ENCODE data around the gene CPA2. TPM values are rescaled to one million over a fixed set of nuclear protein-coding genes. Genes with fewer than 3 reads are reported as not detected.

Gene CPA2
- total RNA-seq, 1 experiment from 2014 or later, result 0.11 TPM

GRCh38 chr7:130279286-130279685, 12.6 kb downstream of the CPA2 start:
- no peak for DNase-seq (ENCODE audit: low read depth)

DNA sequence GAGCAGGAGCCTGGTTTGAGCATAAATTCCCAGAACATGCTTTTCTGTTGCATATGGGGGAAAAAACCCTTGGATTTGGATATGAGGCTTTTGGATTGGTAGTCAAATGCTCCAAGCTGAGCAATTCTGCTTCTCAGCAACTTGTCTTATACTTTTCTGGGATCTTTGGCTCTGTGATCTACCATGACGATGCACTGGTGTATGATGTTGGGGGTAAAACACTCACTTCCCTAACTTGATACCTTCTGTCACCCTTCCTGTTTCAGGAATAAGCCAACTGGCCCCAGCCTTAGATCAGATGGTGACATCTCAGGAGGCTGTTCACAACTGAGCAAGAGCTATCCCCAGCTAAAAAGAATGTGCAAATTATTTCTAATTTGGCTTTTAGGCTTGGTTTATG, 13.2 kb downstream of the CPA2 start:
- DNase-seq (ENCODE audit: low read depth), result no peak

DNA sequence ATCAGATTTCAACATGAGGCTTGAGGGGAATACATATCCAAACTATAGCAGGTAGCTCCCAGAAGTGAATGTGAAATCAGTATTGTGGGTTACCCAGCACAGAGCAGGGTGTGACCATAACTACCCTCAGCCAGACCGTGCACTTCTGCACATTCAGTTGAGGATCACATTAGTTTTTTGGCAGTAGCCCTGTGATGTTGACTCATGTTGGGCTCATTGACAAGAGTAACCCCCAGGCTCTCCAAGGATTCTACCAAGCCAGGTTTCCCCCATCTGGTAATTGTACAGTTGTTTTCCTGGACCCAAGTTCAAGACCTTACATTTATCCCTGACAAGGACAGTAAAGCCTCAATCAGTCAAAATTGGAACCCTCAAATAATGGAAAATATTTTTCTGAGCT, 14.6 kb downstream of the CPA2 start:
- peak; percentile 68 for DNase-seq (ENCODE audit: low read depth)

- DNase-seq (ENCODE audit: low read depth), result peak; percentile 43
These were observed 20.2 kb downstream of the CPA2 start for GRCh38 chr7:130286881-130287280.

GRCh38 chr7:130288168-130288567, 21.5 kb downstream of the CPA2 start:
- no peak for DNase-seq (ENCODE audit: low read depth)

DNA sequence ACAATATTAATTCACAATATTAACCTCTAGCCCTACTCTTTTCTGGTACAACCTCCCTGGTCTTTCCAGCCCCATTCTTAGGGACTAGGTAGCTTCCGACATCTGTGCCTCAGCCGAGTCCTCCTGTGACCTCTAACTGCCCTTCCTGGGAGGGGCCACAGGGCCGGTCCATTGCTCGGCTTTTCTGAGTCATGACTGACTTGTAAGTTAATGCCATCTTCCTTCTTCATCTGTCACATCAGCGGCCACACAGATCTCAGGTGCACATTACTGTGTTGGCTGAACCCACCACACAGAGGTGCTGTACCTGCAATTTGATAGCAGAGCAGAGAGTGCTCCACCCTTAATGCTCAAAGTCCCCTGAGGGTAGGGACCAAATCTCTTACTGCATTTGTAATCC, 22.2 kb downstream of the CPA2 start:
- peak; percentile 71 for DNase-seq (ENCODE audit: low read depth)

GRCh38 chr7:130289478-130289877, 22.8 kb downstream of the CPA2 start:
- DNase-seq (ENCODE audit: low read depth), result no peak

DNA sequence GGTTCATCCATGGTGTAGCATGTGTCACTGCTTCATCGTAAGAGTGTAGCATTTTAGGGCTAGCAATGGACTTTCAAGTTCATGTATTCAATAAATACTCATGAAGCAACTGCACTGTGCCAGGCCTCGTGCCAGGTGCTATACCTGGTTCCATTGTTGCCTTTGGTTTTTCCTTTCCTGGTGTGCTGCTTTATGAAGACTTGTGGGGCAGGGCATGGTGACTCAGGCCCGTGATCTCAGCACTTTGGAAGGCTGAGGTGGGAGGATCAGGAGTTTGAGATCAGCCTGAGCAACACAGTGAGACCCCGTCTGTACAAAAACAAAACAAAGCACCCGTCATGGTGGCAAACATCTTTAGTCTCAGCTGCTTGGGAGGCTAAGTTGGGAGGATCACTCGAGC, 24.1 kb downstream of the CPA2 start:
- DNase-seq (ENCODE audit: low read depth), result peak; percentile 97

- peak; percentile 99 for DNase-seq (ENCODE audit: low read depth)
These were observed 26.1 kb downstream of the CPA2 start, which contains the start of gene CPA4 for GRCh38 chr7:130292682-130293257. TSS of gene CPA4 (plus strand) at chr7:130293161. CDS start at chr7:130293181, 20 bp downstream.

GRCh38 chr7:130293521-130293920, 26.9 kb downstream of the CPA2 start:
- DNase-seq (ENCODE audit: low read depth), result no peak

DNA sequence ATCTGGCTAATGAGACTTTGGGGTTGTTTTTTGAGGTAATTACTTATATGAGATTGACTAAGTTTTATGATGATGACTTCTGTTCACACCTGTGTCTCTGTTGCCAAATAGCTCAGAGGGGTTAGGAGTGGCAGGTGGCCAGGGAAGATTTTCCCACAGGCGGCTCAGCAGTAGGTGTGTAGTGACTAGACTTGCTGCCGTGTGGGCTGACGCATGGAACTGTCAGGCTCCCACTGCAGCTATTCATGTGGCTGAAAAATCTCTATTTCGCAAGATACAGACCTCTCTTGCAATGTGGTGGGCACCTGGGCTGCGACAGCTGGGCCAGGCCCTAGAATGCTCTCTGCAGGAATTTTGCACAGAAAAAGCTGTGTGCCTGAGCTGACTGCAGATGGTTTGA, 27.7 kb downstream of the CPA2 start:
- DNase-seq (ENCODE audit: low read depth), result peak; percentile 55

- DNase-seq (ENCODE audit: low read depth), result no peak
These were observed 29.7 kb downstream of the CPA2 start for GRCh38 chr7:130296221-130296951.

DNA sequence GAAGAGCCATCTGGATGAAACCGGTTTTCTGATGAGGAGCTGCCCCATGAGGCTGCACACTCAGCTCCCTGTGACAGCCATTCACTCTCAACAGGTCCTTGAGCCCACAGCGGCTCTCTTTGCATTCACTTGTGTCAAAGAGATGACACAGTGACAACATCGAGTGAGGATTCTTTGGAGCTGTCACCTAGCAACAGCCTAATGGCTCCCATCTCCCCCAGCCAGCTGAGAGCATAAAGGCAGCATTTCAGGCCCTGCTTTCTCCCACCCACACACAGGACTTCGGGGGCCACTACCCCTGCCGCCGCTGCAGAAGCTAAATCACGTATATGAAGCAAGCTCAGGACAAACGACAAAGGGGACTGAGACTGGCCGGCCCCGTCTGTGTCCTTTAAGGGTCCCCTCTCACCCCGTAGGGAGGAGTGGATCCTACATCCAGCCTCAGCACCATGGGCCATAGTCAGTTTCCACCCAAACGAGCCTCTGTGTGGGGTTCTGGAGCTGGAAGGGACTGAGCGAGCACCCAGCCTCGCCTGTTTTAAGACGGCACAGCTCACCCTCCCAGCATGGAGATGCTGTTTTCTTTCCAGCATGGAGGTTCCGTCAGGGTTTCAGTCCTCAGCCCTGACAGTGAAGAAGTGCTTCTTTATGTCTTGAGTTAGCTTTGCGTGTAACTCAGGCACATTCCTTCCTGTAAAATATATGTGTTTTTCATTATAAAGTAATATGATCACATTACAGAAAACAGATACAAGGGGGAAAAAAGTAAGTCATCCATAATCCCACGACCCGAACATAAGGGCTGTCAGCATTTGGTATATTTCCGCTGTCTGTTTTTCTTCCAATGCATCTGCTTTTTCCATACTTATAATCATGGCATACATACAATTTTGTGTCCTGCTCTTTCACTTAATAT, 31.2 kb downstream of the CPA2 start:
- no peak for DNase-seq (ENCODE audit: low read depth)

DNA sequence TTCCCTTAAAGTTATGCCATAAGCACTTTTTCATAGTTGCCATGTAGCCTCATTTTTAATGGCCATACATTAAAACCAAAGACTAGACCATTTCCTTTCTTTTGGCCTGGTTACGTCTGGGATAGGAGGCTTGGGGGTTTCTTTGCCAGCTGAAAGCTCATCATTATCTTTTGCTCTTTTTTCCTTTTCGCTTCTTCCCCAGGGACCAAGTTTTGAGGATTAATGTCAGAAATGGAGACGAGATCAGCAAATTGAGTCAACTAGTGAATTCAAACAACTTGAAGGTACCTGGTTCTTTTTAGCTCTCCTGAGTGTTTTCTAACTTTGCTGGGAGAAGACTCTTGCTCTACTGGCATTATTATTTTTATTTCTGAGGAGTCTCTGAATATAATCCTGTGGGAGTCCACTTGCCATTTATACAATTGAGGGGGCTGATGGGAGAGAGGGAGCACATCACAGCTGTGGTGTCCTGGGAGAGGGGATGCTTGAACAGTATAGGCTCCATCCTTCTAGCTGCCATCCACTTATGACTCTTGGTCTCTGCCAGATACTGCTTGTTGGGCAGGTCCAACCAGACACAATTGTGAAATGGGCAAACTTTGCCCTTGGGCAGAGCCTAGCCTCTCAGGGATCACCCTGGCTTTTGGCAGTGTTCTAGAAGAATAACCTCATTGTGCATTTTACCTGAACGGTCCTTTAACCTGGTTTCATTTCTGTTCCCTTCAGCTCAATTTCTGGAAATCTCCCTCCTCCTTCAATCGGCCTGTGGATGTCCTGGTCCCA, 32.1 kb downstream of the CPA2 start:
- DNase-seq (ENCODE audit: low read depth), result no peak

GRCh38 chr7:130299866-130300265, 33.2 kb downstream of the CPA2 start:
- DNase-seq (ENCODE audit: low read depth), result no peak

DNA sequence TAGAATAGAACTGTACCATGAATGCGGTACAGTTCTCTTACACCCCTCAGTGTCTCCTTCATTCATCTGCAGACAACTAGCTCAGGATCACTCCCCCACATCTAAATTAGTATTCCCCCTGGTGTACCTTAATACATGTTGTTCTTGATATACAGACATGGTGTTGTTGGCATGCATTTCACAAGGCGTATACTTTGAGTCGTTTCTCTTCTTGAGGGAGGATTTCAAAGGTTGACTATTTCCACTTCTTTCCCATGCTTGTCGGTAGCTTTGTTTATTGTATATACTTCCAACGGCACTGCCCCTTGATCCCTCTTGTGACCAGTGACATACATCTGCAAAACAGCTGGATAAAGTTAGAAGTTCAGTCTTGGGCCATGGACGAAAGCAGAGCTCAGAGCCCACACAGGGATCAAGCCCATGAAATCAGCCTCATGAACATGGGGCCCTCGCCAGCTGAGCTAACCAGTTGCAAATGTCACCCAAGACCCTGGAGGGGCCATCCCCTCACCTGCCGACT, 34.9 kb downstream of the CPA2 start:
- no peak for DNase-seq (ENCODE audit: low read depth)

GRCh38 chr7:130302649-130303048, 36.0 kb downstream of the CPA2 start:
- DNase-seq (ENCODE audit: low read depth), result no peak

DNA sequence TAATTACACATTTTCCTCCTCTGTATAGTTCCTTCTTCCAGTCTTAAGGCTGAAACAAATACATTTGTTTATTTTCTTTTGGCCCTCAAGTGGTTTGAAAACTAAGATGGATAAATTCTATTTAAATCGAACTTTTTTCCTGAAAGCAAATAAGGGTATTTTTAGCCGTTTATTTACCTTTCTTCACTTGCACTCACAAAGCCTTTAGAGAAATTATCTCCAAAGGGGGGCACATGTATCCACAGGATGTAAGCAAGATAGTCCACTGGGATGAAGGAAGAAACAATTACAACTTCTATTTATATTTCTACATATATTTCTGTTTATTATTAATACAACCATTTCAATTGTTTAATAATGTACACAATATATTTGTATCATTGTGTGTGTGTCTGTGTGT, 36.5 kb downstream of the CPA2 start:
- no peak for DNase-seq (ENCODE audit: low read depth)

GRCh38 chr7:130303551-130303950, 36.9 kb downstream of the CPA2 start:
- no peak for DNase-seq (ENCODE audit: low read depth)

GRCh38 chr7:130303982-130304381, 37.3 kb downstream of the CPA2 start:
- no peak for DNase-seq (ENCODE audit: low read depth)

DNA sequence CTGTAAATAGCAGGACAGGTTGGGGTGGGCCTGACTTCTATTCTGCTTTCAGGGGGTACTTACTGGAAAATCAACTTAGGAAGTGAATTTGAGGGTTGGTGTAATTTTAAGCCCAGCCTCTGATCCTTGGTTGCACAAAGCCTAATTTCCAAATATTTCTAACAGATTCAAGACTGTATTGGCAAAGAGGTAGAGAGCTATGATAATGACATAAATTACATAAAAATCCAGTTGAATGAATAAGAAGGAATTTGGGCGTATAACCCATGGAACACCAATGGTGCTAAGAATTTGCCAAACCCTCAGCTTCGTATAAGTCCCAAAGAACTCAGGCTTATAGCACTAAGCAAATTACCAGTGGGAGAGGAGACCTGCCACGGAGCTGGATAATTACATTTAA, 38.2 kb downstream of the CPA2 start:
- no peak for DNase-seq (ENCODE audit: low read depth)
